Stimulated activated memory B cell treated with anti-CD40 and anti-IgM and Interleukin-4, amounts not matched to agents 10 μg/mL and 1 μg/mL and 100 μg/mL, for 72 hours (primary cell): ENCODE results near the gene SLC25A48.
"Not testable (repeated sequence)": the region's sequence is repeated elsewhere in the genome, so short reads cannot be mapped to it uniquely, and the experiment has no call there.

ENCODE experiments used
- ATAC-seq: fragments of 150-1000 bp; cut with Tn5 transposase; 2 replicates; pipeline ENCODE4 v1.10.0; 2021
- H3K27ac Mint-ChIP-seq: one replicate; pipeline ENCODE4 v1.8.0; 2022; ENCODE audit warnings: mild to moderate bottlenecking, mixed read lengths
- H3K27me3 Mint-ChIP-seq: one replicate; pipeline ENCODE4 v1.8.0; 2022; ENCODE audit warnings: mixed read lengths
- H3K36me3 Mint-ChIP-seq: one replicate; pipeline ENCODE4 v1.8.0; 2022; ENCODE audit warnings: mixed read lengths
- H3K4me1 Mint-ChIP-seq: one replicate; pipeline ENCODE4 v1.8.0; 2022; ENCODE audit warnings: mixed read lengths
- H3K4me3 Mint-ChIP-seq: one replicate; pipeline ENCODE4 v1.8.0; 2022; ENCODE audit warnings: mild to moderate bottlenecking, moderate library complexity, mixed read lengths
- H3K9me3 Mint-ChIP-seq: one replicate; pipeline ENCODE4 v1.8.0; 2022; ENCODE audit warnings: mixed read lengths

The SLC25A48 gene

GRCh38 chr5:135839566-135839965 is 5.1 kb downstream of the SLC25A48 start:
- H3K27ac Mint-ChIP-seq: no peak overlapping the region
- H3K4me1 Mint-ChIP-seq: no peaks in the 10 kb centered on the region
- H3K4me3 Mint-ChIP-seq: no peak overlapping the region
- peaks cover 7% of the 10 kb centered on the region for H3K27me3 Mint-ChIP-seq
- no peaks in the 10 kb centered on the region for H3K36me3 Mint-ChIP-seq
- ATAC-seq: no peak
- peaks cover 20% of the 10 kb centered on the region for H3K9me3 Mint-ChIP-seq

GRCh38 chr5:135840959-135841358 is 6.5 kb downstream of the SLC25A48 start:
- H3K4me1 Mint-ChIP-seq: no peaks in the 10 kb centered on the region
- H3K36me3 Mint-ChIP-seq: no peaks in the 10 kb centered on the region
- H3K9me3 Mint-ChIP-seq: peaks cover 20% of the 10 kb centered on the region
- H3K27me3 Mint-ChIP-seq: no peaks in the 10 kb centered on the region
- no peak for ATAC-seq
- H3K4me3 Mint-ChIP-seq: no peak overlapping the region
- no peak overlapping the region for H3K27ac Mint-ChIP-seq

GRCh38 chr5:135842737-135843136 is 8.3 kb downstream of the SLC25A48 start:
- Mint-ChIP-seq H3K27ac (no peak overlapping the region), H3K36me3 (no peaks in the 10 kb centered on the region), H3K9me3 (peaks cover 14% of the 10 kb centered on the region), H3K27me3 (no peaks in the 10 kb centered on the region), H3K4me1 (no peaks in the 10 kb centered on the region), H3K4me3 (no peak overlapping the region)
- no peak for ATAC-seq

DNA sequence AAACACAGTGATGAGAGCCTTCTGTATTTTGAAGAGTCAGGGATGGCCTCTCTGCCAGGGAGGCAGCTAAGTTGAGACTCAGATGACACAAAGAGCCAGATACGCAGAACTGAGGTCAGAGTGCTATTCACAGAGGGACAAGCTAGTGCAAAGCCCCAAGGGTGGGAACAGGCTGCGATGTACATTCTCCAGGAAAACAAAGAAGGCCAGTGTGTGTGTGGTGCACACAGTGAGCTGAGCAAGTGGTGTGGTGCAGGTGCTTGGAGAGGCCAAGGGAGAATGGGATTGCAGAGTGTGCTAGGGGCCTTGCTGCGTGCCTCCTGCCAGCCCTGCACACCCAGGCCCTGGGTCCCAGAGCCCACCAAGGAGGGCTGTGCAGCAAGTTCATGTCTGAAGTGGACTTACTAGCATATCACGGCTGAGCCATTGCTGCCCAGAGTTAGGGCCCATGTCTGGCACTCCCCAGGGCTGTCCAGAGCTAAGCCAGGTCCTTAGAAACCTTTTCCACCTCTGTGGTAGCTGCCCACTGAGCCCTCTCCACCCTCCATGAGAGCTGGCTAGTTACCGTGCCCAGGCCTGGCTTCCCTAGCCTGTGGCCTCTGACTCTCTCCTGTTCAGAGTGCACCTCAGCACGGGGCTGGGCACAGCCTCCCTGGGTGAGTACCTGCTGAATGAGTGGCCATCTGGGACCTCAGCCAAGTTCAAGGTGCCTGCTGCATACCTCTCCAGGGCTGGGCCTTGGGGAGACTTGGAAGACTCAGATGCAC is 9.3 kb downstream of the SLC25A48 start:
- H3K36me3 Mint-ChIP-seq: no peaks in the 10 kb centered on the region
- ATAC-seq: peak; percentile 22

DNA sequence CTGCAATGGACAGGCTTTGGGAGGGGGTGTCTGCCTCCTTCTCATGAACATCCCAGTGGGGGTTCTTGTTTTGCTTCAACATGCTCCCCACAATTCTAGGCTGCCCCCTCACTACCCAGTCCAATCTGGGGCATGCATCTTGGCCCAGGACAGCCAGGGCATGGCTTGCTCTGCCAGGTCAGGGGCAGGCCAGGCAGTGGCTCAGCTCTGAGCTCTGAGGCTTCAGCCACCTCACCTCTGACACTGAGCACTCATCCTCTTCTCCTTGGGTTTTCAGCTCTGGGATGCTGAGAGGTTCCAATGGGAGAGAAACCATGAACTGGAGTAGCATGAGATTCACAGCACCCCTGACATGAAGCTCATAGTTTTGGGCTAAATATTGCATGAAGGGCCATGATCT is 11.8 kb downstream of the SLC25A48 start:
- no peak for ATAC-seq
- Mint-ChIP-seq H3K36me3 (no peaks in the 10 kb centered on the region), H3K27me3 (no peaks in the 10 kb centered on the region), H3K4me1 (no peaks in the 10 kb centered on the region), H3K27ac (no peak overlapping the region), H3K4me3 (no peak overlapping the region), H3K9me3 (no peaks in the 10 kb centered on the region)

More for the DNA sequence above, 9.3 kb downstream of the SLC25A48 start:
- peaks cover 9% of the 10 kb centered on the region for H3K9me3 Mint-ChIP-seq
- no peaks in the 10 kb centered on the region for H3K4me1 Mint-ChIP-seq
- no peak overlapping the region for H3K27ac Mint-ChIP-seq
- no peaks in the 10 kb centered on the region for H3K27me3 Mint-ChIP-seq
- no peak overlapping the region for H3K4me3 Mint-ChIP-seq

GRCh38 chr5:135847976-135848375 is 13.5 kb downstream of the SLC25A48 start:
- no peaks in the 10 kb centered on the region for H3K27me3 Mint-ChIP-seq
- H3K4me1 Mint-ChIP-seq: no peaks in the 10 kb centered on the region
- no peaks in the 10 kb centered on the region for H3K36me3 Mint-ChIP-seq
- no peaks in the 10 kb centered on the region for H3K9me3 Mint-ChIP-seq
- ATAC-seq: no peak
- no peak overlapping the region for H3K4me3 Mint-ChIP-seq
- H3K27ac Mint-ChIP-seq: no peak overlapping the region

GRCh38 chr5:135850231-135850630 is 15.8 kb downstream of the SLC25A48 start:
- H3K9me3 Mint-ChIP-seq: no peaks in the 10 kb centered on the region
- no peaks in the 10 kb centered on the region for H3K4me1 Mint-ChIP-seq
- no peak overlapping the region for H3K4me3 Mint-ChIP-seq
- ATAC-seq: peak; percentile 29
- H3K27me3 Mint-ChIP-seq: no peaks in the 10 kb centered on the region
- no peak overlapping the region for H3K27ac Mint-ChIP-seq
- no peaks in the 10 kb centered on the region for H3K36me3 Mint-ChIP-seq

DNA sequence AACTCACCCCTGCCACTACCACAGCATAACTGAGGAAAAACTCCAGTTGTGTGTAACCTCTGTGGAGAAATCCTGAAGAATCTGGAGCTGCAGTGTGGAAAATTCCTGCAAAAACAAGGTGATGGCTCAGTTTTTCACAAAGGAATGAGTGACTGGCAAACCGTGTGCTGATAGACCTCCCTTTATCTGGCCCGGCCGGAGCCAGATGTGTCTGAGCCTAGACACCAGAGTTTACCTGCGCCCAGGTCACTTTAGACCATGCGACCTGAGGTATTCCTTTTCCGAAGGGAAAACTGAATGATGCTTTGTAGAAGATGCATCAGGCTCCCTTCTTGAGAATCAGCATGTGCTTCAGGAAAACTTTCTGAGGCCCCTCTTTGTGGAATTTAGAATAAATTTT is 16.2 kb downstream of the SLC25A48 start:
- H3K4me3 Mint-ChIP-seq: no peak overlapping the region
- no peaks in the 10 kb centered on the region for H3K4me1 Mint-ChIP-seq
- no peak overlapping the region for H3K27ac Mint-ChIP-seq
- no peaks in the 10 kb centered on the region for H3K36me3 Mint-ChIP-seq
- ATAC-seq: no peak
- no peaks in the 10 kb centered on the region for H3K27me3 Mint-ChIP-seq
- H3K9me3 Mint-ChIP-seq: no peaks in the 10 kb centered on the region

DNA sequence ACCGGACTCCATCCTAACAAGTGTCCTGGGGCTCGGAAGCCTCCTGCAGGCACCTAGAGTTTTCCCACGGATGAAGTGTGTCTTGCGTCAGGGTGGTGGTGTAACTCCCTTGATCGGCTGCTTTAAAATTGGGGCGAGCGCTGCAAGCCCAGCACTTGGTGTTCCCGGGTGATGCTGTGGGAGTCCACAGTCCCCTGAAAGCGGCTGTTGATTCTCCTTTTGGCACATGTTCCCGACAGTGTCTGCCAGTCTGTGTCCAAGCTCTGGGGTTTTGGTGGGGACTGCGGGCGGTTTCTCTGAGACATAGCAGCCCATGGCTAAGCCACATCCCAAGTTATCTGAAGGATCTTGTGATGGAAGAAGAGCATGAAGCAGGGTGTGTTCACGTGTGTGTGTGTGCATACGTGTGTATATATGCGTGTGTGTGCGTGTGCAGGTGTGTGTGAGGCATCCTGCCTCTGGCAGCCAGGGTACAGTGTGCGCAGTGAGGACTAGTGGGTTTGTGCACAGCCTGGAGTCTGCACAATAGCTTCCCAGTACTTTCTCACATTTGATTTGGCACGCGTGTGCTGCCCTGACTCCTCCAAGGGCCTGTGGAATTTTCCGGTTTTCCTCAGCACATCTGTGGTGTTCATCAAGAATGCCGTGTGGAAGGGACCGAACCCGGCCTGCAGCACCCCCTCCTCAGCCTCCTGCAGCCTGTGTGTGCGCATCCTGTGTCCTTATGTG is 16.9 kb downstream of the SLC25A48 start:
- H3K9me3 Mint-ChIP-seq: no peaks in the 10 kb centered on the region
- H3K4me3 Mint-ChIP-seq: no peak overlapping the region
- H3K27ac Mint-ChIP-seq: no peak overlapping the region
- no peak for ATAC-seq
- no peaks in the 10 kb centered on the region for H3K4me1 Mint-ChIP-seq
- H3K36me3 Mint-ChIP-seq: no peaks in the 10 kb centered on the region
- no peaks in the 10 kb centered on the region for H3K27me3 Mint-ChIP-seq

GRCh38 chr5:135851915-135852845 is 17.7 kb downstream of the SLC25A48 start:
- H3K27ac Mint-ChIP-seq: no peak overlapping the region
- H3K4me3 Mint-ChIP-seq: no peak overlapping the region
- H3K9me3 Mint-ChIP-seq: no peaks in the 10 kb centered on the region
- no peaks in the 10 kb centered on the region for H3K4me1 Mint-ChIP-seq
- no peak for ATAC-seq
- no peaks in the 10 kb centered on the region for H3K27me3 Mint-ChIP-seq
- H3K36me3 Mint-ChIP-seq: no peaks in the 10 kb centered on the region

DNA sequence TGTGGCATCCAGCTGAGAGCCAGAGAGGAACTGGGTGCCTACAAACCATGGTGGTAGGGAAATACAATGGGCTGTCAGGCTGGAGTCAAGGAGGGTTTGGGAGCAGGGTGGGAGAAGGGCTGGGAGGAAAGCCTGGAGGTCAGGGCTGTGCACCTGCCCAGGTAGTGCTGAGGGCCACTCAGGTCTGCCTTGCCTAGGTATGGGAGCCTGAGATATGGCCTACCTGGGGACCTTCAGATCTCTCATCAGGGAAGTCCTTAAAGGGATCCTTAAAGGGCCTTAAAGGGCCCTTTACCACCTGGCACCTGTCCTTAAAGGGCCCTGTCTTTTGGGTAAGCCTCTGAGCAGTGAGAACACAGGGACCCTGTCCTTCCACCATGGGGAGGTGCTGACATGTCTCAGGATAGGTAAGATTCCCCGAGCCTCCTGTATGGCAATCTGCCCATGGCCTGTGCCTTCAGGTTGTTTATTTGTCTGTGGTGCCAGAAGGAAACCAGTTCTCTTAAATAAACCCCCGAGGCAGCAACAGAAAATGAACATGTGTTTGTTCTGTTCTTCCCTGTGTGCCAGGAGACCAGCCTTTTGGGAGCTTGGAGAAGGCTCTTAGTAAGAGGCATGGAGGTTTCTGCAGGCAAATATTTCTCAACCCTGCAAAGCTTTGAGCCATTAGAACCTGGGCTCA is 23.3 kb downstream of the SLC25A48 start:
- no peaks in the 10 kb centered on the region for H3K4me1 Mint-ChIP-seq
- no peaks in the 10 kb centered on the region for H3K36me3 Mint-ChIP-seq
- no peak overlapping the region for H3K27ac Mint-ChIP-seq
- peaks cover 3% of the 10 kb centered on the region for H3K9me3 Mint-ChIP-seq
- no peak for ATAC-seq
- no peak overlapping the region for H3K4me3 Mint-ChIP-seq
- peaks cover 6% of the 10 kb centered on the region for H3K27me3 Mint-ChIP-seq

GRCh38 chr5:135859186-135859585 is 24.7 kb downstream of the SLC25A48 start:
- not testable (repeated sequence) for H3K36me3 Mint-ChIP-seq, ATAC-seq, H3K4me3 Mint-ChIP-seq, H3K4me1 Mint-ChIP-seq, H3K9me3 Mint-ChIP-seq, H3K27ac Mint-ChIP-seq, H3K27me3 Mint-ChIP-seq

DNA sequence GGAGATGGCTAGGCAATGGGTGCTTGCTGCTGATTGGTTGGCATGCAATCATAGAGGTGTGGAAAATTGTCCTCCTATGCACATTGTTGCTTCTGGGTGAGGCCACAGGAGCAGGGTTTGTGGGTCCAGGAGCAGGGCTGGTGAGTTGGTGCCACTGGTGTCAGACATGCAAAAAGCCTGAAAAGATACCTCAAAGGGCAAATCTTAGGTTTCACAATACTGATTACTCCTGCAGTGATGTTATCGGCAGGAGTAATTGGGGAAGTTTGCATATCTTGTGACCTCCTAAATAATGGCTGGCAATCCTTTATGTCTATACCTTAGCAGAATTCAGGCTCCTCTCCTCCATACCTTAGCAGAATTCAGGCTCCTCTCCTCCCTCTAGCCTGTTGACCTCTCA is 25.2 kb downstream of the SLC25A48 start:
- Mint-ChIP-seq H3K27ac (no peak overlapping the region), H3K4me1 (no peaks in the 10 kb centered on the region), H3K9me3 (peaks cover 7% of the 10 kb centered on the region), H3K27me3 (peaks cover 9% of the 10 kb centered on the region), H3K4me3 (no peak overlapping the region), H3K36me3 (no peaks in the 10 kb centered on the region)
- no peak for ATAC-seq

- H3K36me3 Mint-ChIP-seq: no peaks in the 10 kb centered on the region
- ATAC-seq: no peak
- H3K27ac Mint-ChIP-seq: no peak overlapping the region
- H3K9me3 Mint-ChIP-seq: peaks cover 7% of the 10 kb centered on the region
- peaks cover 9% of the 10 kb centered on the region for H3K27me3 Mint-ChIP-seq
- H3K4me1 Mint-ChIP-seq: no peaks in the 10 kb centered on the region
- H3K4me3 Mint-ChIP-seq: no peak overlapping the region
Measured at GRCh38 chr5:135861641-135862040, 27.2 kb downstream of the SLC25A48 start.

DNA sequence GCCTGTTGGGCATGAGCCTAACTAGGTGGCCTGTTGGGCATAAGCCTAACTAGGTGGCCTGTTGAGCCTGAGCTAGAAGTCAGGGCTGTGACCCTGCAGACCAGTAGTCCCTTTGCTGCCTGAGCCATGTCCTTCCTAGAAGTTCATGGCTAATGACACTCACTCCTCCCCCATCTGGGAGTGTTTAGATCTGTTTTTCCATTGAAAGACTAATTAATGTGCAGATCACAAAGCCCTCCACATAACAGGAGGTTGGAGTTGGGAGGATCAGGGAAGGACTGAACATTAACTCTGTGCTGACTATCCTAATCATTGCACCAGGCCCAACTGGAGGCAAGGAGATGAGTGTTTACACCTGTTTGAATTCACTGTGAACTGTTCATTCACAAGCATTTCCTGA is 27.6 kb downstream of the SLC25A48 start:
- Mint-ChIP-seq H3K4me3 (no peak overlapping the region), H3K27me3 (peaks cover 9% of the 10 kb centered on the region), H3K27ac (no peak overlapping the region), H3K36me3 (no peaks in the 10 kb centered on the region), H3K9me3 (peaks cover 7% of the 10 kb centered on the region), H3K4me1 (no peaks in the 10 kb centered on the region)
- no peak for ATAC-seq
